Mammary epithelial cell (primary cell): ENCODE data around the gene CYP2C18.

Experiments used
- EZH2 ChIP-seq: IDR thresholded peaks from 2 replicates; pipeline ENCODE4 v1.6.1; 2012; ENCODE audit warnings: low read length, inconsistent platforms, borderline replicate concordance
- TF ChIP-seq, protein P1 (sequence below), 2 donors: IDR thresholded peaks in 1 of 2; conservative IDR thresholded peaks in 1 of 2; 2 replicates each; pipeline ENCODE4 v1.5.1; 2011 to 2012; ENCODE audit warnings: inconsistent platforms in 2 of 2, low read length in 2 of 2, mild to moderate bottlenecking in 2 of 2, control low read depth in 1 of 2, low read depth in 1 of 2; ENCODE audit not compliant: insufficient read depth in 1 of 2; ENCODE audit errors: extremely low read depth in 1 of 2

DNA sequence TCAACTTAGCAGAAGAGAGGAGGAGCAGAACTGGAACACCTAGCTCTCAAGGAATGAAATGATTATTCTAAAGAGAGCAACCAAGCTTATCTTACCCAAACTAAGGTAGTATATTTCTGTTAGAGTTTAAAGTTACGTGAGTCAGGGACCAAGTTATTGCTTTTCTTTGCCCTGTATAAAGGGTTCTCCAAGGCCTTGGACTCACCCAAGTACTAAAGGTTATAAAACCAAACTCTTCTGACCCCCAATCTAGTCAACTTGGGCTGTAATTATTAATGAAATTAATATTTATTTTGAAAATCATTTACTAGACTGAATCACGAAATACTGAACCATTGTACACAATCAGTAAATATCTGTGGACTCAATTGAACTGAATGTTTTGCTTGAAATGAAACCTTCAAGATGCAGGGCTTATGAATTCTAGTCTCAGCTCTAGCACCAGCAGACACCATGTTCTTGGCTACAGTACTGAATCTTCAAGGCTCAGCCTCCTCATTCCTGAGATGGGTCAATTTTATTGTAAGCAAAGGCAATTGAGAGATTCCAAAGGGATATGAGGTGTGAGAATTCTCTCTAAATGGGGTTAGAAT lies 77.2 kb downstream of the CYP2C18 start:
- TF ChIP-seq, protein P1, sequence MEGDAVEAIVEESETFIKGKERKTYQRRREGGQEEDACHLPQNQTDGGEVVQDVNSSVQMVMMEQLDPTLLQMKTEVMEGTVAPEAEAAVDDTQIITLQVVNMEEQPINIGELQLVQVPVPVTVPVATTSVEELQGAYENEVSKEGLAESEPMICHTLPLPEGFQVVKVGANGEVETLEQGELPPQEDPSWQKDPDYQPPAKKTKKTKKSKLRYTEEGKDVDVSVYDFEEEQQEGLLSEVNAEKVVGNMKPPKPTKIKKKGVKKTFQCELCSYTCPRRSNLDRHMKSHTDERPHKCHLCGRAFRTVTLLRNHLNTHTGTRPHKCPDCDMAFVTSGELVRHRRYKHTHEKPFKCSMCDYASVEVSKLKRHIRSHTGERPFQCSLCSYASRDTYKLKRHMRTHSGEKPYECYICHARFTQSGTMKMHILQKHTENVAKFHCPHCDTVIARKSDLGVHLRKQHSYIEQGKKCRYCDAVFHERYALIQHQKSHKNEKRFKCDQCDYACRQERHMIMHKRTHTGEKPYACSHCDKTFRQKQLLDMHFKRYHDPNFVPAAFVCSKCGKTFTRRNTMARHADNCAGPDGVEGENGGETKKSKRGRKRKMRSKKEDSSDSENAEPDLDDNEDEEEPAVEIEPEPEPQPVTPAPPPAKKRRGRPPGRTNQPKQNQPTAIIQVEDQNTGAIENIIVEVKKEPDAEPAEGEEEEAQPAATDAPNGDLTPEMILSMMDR (conservative IDR thresholded peaks at IDR 0.05 in 1 of 2, IDR thresholded peaks at IDR 0.05 in 1 of 2; ENCODE audit: extremely low read depth in 1 of 2, insufficient read depth in 1 of 2, low read depth in 1 of 2, low read length in 2 of 2): no peak
- no peak for TF ChIP-seq EZH2
